GM12878 (cell line): ENCODE results near the gene HM13. TPM values are rescaled to one million over a fixed set of nuclear protein-coding genes. Genes with fewer than 3 reads are reported as not detected.

Experiments used
- ATAC-seq: fragments of 200-7000 bp; cut with Tn5 transposase; 3 replicates; pipeline ENCODE4 v1.9.1; 2020; ENCODE audit warnings: mild to moderate bottlenecking, moderate library complexity
- BruUV-seq: library from RNA; stranded (reverse); fragments of 400-500 nt; replicated peaks from 2 replicates; lab custom pipeline; 2021; lab: Mats Ljungman, UMichigan
- CTCF ChIA-PET: fragments of 300-600 bp; sonication (Branson Sonifier 250); formaldehyde crosslinking; extraction: SDS; loops from one replicate; lab custom pipeline; 2021; ENCODE audit warnings: inconsistent platforms; lab: Yijun Ruan, JAX
- POLR2A ChIA-PET: fragments of 350-600 bp; formaldehyde crosslinking; extraction: SDS; loops from one replicate; lab custom pipeline; 2021; ENCODE audit warnings: inconsistent platforms; lab: Charles Lee
- RAD21 ChIA-PET: fragments of 300-600 bp; sonication (Branson Sonifier 250); formaldehyde crosslinking; loops from one replicate; lab custom pipeline; 2023; ENCODE audit warnings: antibody characterized with exemption; ENCODE audit not compliant: unreplicated experiment; lab: Charles Lee
- SMC1A ChIA-PET: fragments of 300-600 bp; sonication (Branson Sonifier 250); formaldehyde crosslinking; loops from one replicate; lab custom pipeline; 2023; ENCODE audit not compliant: unreplicated experiment, uncharacterized antibody; lab: Charles Lee
- DNase-seq: peaks from one replicate; pipeline ENCODE4 v3.0.0-alpha.2; 2011; ENCODE audit warnings: low read depth, low spot score
- FAIRE-seq: peaks from 3 replicates; lab custom pipeline; 2011; peaks lifted over from hg19 to GRCh38; lab: Jason Lieb, UNC
- H2AFZ ChIP-seq: 2 replicates; pipeline ENCODE4 v1.6.0; 2011; ENCODE audit warnings: low read depth, low read length, control low read depth; ENCODE audit not compliant: control insufficient read depth
- H3K27ac ChIP-seq: 2 replicates; pipeline ENCODE4 v1.5.1; 2011; ENCODE audit warnings: control low read depth; ENCODE audit not compliant: control insufficient read depth, insufficient read depth
- H3K27me3 ChIP-seq, 2 experiments: replicated peaks in 1 of 2; 2 replicates each; pipeline versions ENCODE4 v1.6.0 to v1.6.1; 2011; ENCODE audit warnings: low read length in 1 of 2; ENCODE audit not compliant: control insufficient read depth in 2 of 2, insufficient read depth in 2 of 2
- H3K36me3 ChIP-seq, 2 experiments: 2 replicates each; pipeline ENCODE4 v1.5.1; 2011; ENCODE audit warnings: low read length in 1 of 2; ENCODE audit not compliant: control insufficient read depth in 2 of 2, insufficient read depth in 2 of 2
- H3K4me1 ChIP-seq: 2 replicates; pipeline ENCODE4 v1.6.1; 2011; ENCODE audit warnings: mild to moderate bottlenecking, low read length, moderate library complexity, mixed read lengths; ENCODE audit not compliant: control insufficient read depth, insufficient read depth
- H3K4me2 ChIP-seq: 2 replicates; pipeline ENCODE4 v1.6.0; 2011; ENCODE audit warnings: control low read depth; ENCODE audit not compliant: control insufficient read depth, insufficient read depth
- H3K4me3 ChIP-seq: fragments of 200-600 bp; sonication (generic); 2 replicates; pipeline ENCODE4 v1.5.1; 2016
- H3K79me2 ChIP-seq: 2 replicates; pipeline ENCODE4 v1.6.0; 2011; ENCODE audit warnings: low read length; ENCODE audit not compliant: control insufficient read depth, insufficient read depth
- H3K9ac ChIP-seq: 2 replicates; pipeline ENCODE4 v1.8.0; 2011; ENCODE audit warnings: low read length, control low read depth, mixed read lengths; ENCODE audit not compliant: control insufficient read depth, insufficient read depth
- H3K9me3 ChIP-seq: replicated peaks from 3 replicates; pipeline ENCODE4 v1.5.1; 2011; ENCODE audit warnings: mild to moderate bottlenecking, low read length; ENCODE audit not compliant: control insufficient read depth, insufficient read depth
- H4K20me1 ChIP-seq: 2 replicates; pipeline ENCODE4 v1.6.0; 2011; ENCODE audit not compliant: control insufficient read depth, insufficient read depth
- CBFB ChIP-seq: IDR thresholded peaks from 2 replicates; pipeline ENCODE4 v1.6.1; 2016; ENCODE audit warnings: antibody characterized with exemption, low read depth
- CBX3 ChIP-seq: fragments of 200-600 bp; sonication (generic); IDR thresholded peaks from 2 replicates; pipeline ENCODE4 v1.6.1; 2016; ENCODE audit warnings: low read depth, borderline replicate concordance
- CBX5 ChIP-seq: sonication (generic); IDR thresholded peaks from 2 replicates; pipeline ENCODE4 v1.6.1; 2016; ENCODE audit warnings: low read depth, moderate library complexity, mild to moderate bottlenecking, inconsistent platforms
- EGR1 ChIP-seq, 2 experiments: IDR thresholded peaks; 1 replicate in 1 of 2; 2 replicates in 1 of 2; pipeline ENCODE4 v1.6.1; 2011 to 2012; ENCODE audit warnings: low read depth in 2 of 2, low read length in 2 of 2, borderline replicate concordance in 1 of 2, mild to moderate bottlenecking in 1 of 2, moderate library complexity in 1 of 2
- EP300 ChIP-seq, 2 experiments: fragments of 150-350 bp in 1 of 2; IDR thresholded peaks; 2 replicates each; pipeline ENCODE4 v1.6.1; 2011 to 2012; ENCODE audit warnings: low read depth in 2 of 2, low read length in 2 of 2, borderline replicate concordance in 1 of 2, improper control_type of control experiment in 1 of 2, inconsistent platforms in 1 of 2; ENCODE audit not compliant: control insufficient read depth in 1 of 2
- HDAC2 ChIP-seq: fragments of 200-600 bp; sonication (generic); IDR thresholded peaks from 2 replicates; pipeline ENCODE4 v1.6.1; 2017
- HDAC6 ChIP-seq: fragments of 200-600 bp; sonication (generic); IDR thresholded peaks from one replicate; pipeline ENCODE4 v1.8.0; 2017; ENCODE audit warnings: antibody characterized with exemption; ENCODE audit not compliant: unreplicated experiment
- KLF5 ChIP-seq: fragments of 450-650 bp; IDR thresholded peaks from 2 replicates; pipeline ENCODE4 v1.6.1; 2014; ENCODE audit warnings: mild to moderate bottlenecking; ENCODE audit not compliant: partially characterized antibody
- MTA2 ChIP-seq: fragments of 450-650 bp; IDR thresholded peaks from 2 replicates; pipeline ENCODE4 v1.6.1; 2016; ENCODE audit warnings: low read depth, mild to moderate bottlenecking, moderate library complexity
- MTA3 ChIP-seq: IDR thresholded peaks from 2 replicates; pipeline ENCODE4 v1.6.1; 2012; ENCODE audit warnings: low read length, inconsistent platforms, borderline replicate concordance
- POLR2AphosphoS5 ChIP-seq: IDR thresholded peaks from 2 replicates; pipeline ENCODE4 v1.6.1; 2011; ENCODE audit warnings: mild to moderate bottlenecking, low read length, inconsistent platforms
- in situ Hi-C: fragments of 300-500 bp; cut with MboI; formaldehyde crosslinking; loops from 9 replicates; pipeline ENCODE4 v1.14.3; 2018; ENCODE audit warnings: mixed read lengths
- intact Hi-C: fragments of 100-400 bp; cut with micrococcal nuclease; formaldehyde crosslinking; loops from one replicate; pipeline ENCODE4 v1.14.2; 2022; ENCODE audit not compliant: unreplicated experiment
- polyA plus RNA-seq, 11 experiments: library from polyadenylated mRNA; depleted of rRNA in 4 of 11; unstranded in 6 of 11; stranded (reverse) in 5 of 11; fragments of >200 nt; fragmentation: Nextera tagmentation in 4 of 11; fragmentation: Illumina TruSeq in 1 of 11; extraction: Ambion mirVana in 4 of 11; extraction: Trizol in 1 of 11; gene quantifications; 1 replicate in 1 of 11; 2 replicates in 10 of 11; pipeline versions ENCODE4 v1.2.1 to v1.2.3, GENCODE V29; 2011 to 2016; ENCODE audit warnings: inconsistent platforms in 2 of 11, missing spikeins in 2 of 11, low read depth in 1 of 11
- total RNA-seq, 4 experiments: library from RNA; depleted of rRNA in 3 of 4; stranded (reverse); fragments of >200 nt in 3 of 4; fragmentation: Illumina TruSeq in 1 of 4; extraction: Trizol in 1 of 4; gene quantifications; 2 replicates each; pipeline versions ENCODE4 v1.2.1 to v1.2.3, GENCODE V29; 2013 to 2021
- TF ChIP-seq, protein P1 (sequence below): fragments of 450-650 bp; IDR thresholded peaks from 2 replicates; pipeline ENCODE4 v1.6.1; 2016; ENCODE audit warnings: mild to moderate bottlenecking
- TF ChIP-seq, protein P2 (sequence below): fragments of 450-650 bp; IDR thresholded peaks from 2 replicates; pipeline ENCODE4 v1.6.1; 2017; ENCODE audit warnings: mild to moderate bottlenecking, moderate library complexity
- TF ChIP-seq, protein P3 (sequence below): fragments of 450-650 bp; IDR thresholded peaks from 2 replicates; pipeline ENCODE4 v1.6.1; 2017; ENCODE audit warnings: mild to moderate bottlenecking, moderate library complexity

The HM13 gene
- total and polyA plus RNA-seq, 10 of the 15 experiments (the other 5 are each of a cell fraction or from before 2014, with no cell fraction given): 4.8 to 185 (median 81.7) TPM

GRCh38 chr20:31535298-31535697 is 21.1 kb downstream of the HM13 start:
- TF ChIP-seq CBX3: no peak
- no peak for TF ChIP-seq HDAC6
- TF ChIP-seq POLR2AphosphoS5: no peak
- no peak for TF ChIP-seq EP300 (IDR thresholded peaks at IDR 0.05; ENCODE audit: borderline replicate concordance in 1 of 2, control insufficient read depth in 1 of 2, low read depth in 2 of 2, low read length in 2 of 2)
- TF ChIP-seq, protein P1, sequence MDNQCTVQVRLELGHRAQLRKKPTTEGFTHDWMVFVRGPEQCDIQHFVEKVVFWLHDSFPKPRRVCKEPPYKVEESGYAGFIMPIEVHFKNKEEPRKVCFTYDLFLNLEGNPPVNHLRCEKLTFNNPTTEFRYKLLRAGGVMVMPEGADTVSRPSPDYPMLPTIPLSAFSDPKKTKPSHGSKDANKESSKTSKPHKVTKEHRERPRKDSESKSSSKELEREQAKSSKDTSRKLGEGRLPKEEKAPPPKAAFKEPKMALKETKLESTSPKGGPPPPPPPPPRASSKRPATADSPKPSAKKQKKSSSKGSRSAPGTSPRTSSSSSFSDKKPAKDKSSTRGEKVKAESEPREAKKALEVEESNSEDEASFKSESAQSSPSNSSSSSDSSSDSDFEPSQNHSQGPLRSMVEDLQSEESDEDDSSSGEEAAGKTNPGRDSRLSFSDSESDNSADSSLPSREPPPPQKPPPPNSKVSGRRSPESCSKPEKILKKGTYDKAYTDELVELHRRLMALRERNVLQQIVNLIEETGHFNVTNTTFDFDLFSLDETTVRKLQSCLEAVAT: no peak
- TF ChIP-seq HDAC2: no peak
- no peak for TF ChIP-seq CBX5
- TF ChIP-seq KLF5: no peak
- no peak for TF ChIP-seq MTA3
- TF ChIP-seq, protein P2, sequence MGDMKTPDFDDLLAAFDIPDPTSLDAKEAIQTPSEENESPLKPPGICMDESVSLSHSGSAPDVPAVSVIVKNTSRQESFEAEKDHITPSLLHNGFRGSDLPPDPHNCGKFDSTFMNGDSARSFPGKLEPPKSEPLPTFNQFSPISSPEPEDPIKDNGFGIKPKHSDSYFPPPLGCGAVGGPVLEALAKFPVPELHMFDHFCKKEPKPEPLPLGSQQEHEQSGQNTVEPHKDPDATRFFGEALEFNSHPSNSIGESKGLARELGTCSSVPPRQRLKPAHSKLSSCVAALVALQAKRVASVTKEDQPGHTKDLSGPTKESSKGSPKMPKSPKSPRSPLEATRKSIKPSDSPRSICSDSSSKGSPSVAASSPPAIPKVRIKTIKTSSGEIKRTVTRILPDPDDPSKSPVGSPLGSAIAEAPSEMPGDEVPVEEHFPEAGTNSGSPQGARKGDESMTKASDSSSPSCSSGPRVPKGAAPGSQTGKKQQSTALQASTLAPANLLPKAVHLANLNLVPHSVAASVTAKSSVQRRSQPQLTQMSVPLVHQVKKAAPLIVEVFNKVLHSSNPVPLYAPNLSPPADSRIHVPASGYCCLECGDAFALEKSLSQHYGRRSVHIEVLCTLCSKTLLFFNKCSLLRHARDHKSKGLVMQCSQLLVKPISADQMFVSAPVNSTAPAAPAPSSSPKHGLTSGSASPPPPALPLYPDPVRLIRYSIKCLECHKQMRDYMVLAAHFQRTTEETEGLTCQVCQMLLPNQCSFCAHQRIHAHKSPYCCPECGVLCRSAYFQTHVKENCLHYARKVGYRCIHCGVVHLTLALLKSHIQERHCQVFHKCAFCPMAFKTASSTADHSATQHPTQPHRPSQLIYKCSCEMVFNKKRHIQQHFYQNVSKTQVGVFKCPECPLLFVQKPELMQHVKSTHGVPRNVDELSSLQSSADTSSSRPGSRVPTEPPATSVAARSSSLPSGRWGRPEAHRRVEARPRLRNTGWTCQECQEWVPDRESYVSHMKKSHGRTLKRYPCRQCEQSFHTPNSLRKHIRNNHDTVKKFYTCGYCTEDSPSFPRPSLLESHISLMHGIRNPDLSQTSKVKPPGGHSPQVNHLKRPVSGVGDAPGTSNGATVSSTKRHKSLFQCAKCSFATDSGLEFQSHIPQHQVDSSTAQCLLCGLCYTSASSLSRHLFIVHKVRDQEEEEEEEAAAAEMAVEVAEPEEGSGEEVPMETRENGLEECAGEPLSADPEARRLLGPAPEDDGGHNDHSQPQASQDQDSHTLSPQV: no peak
- TF ChIP-seq MTA2: no peak
- TF ChIP-seq, protein P3, sequence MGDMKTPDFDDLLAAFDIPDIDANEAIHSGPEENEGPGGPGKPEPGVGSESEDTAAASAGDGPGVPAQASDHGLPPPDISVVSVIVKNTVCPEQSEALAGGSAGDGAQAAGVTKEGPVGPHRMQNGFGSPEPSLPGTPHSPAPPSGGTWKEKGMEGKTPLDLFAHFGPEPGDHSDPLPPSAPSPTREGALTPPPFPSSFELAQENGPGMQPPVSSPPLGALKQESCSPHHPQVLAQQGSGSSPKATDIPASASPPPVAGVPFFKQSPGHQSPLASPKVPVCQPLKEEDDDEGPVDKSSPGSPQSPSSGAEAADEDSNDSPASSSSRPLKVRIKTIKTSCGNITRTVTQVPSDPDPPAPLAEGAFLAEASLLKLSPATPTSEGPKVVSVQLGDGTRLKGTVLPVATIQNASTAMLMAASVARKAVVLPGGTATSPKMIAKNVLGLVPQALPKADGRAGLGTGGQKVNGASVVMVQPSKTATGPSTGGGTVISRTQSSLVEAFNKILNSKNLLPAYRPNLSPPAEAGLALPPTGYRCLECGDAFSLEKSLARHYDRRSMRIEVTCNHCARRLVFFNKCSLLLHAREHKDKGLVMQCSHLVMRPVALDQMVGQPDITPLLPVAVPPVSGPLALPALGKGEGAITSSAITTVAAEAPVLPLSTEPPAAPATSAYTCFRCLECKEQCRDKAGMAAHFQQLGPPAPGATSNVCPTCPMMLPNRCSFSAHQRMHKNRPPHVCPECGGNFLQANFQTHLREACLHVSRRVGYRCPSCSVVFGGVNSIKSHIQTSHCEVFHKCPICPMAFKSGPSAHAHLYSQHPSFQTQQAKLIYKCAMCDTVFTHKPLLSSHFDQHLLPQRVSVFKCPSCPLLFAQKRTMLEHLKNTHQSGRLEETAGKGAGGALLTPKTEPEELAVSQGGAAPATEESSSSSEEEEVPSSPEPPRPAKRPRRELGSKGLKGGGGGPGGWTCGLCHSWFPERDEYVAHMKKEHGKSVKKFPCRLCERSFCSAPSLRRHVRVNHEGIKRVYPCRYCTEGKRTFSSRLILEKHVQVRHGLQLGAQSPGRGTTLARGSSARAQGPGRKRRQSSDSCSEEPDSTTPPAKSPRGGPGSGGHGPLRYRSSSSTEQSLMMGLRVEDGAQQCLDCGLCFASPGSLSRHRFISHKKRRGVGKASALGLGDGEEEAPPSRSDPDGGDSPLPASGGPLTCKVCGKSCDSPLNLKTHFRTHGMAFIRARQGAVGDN: no peak
- TF ChIP-seq CBFB: no peak
- TF ChIP-seq EGR1 (IDR thresholded peaks at IDR 0.05; ENCODE audit: borderline replicate concordance in 1 of 2, low read depth in 2 of 2, low read length in 2 of 2): no peak
- TF ChIP-seq, all 136 proteins: peak for 0

More at GRCh38 chr20:31535298-31535697, 21.1 kb downstream of the HM13 start:
- Histone ChIP-seq H3K4me3 (no peak overlapping the region), H4K20me1 (0 out of 2 replicates have a peak, but pooled peaks cover 2% of the 10 kb centered on the region), H3K36me3 (peaks cover 29 to 45% of the 10 kb centered on the region in 2 experiments), H3K9ac (no peak overlapping the region), H3K9me3 (no peaks in the 10 kb centered on the region), H3K27ac (no peak overlapping the region), H3K4me1 (no peaks in the 10 kb centered on the region), H2AFZ (no peak overlapping the region), H3K79me2 (no peaks in the 10 kb centered on the region), H3K4me2 (no peak overlapping the region), H3K27me3 (no peaks in the 10 kb centered on the region)
- ChIA-PET CTCF (interaction anchor here (0.5 kb wide), 1 partner anchor 19 kb away, joined by 3 read pairs; no protein-coding TSS in a partner anchor), SMC1A (no interaction called here), RAD21 (no interaction called here), POLR2A (no interaction called here)
- FAIRE-seq: no peak
- in situ Hi-C loops: no loop called here
- no TSS peak for BruUV-seq
- intact Hi-C loops: no loop called here
- no peak for ATAC-seq
- DNase-seq: no peak
